Fibroblast of the aortic adventitia (primary cell): ENCODE results near the gene FXYD1. TPM values are rescaled to one million over a fixed set of nuclear protein-coding genes. Genes with fewer than 3 reads are reported as not detected.

ENCODE experiments used
- DNase-seq: peaks from one replicate; pipeline ENCODE4 v3.0.0-alpha.2; 2010; ENCODE audit warnings: low read depth
- H3K4me3 ChIP-seq: 2 replicates; pipeline ENCODE4 v1.5.1; 2011; ENCODE audit warnings: low read depth, mild to moderate bottlenecking, control low read depth, low read length, moderate library complexity
- total RNA-seq: library from RNA; depleted of rRNA; stranded (reverse); fragments of >200 nt; gene quantifications from 2 replicates; pipeline ENCODE4 v1.2.3, GENCODE V29; 2012; ENCODE audit warnings: low replicate concordance
- TF ChIP-seq, protein P1 (sequence below): IDR thresholded peaks from 2 replicates; pipeline ENCODE4 v1.5.1; 2011; ENCODE audit warnings: mild to moderate bottlenecking, low read length, control low read depth, inconsistent platforms; ENCODE audit not compliant: insufficient read depth

Gene FXYD1
- total RNA-seq, 1 donor: 6.5 TPM

DNA sequence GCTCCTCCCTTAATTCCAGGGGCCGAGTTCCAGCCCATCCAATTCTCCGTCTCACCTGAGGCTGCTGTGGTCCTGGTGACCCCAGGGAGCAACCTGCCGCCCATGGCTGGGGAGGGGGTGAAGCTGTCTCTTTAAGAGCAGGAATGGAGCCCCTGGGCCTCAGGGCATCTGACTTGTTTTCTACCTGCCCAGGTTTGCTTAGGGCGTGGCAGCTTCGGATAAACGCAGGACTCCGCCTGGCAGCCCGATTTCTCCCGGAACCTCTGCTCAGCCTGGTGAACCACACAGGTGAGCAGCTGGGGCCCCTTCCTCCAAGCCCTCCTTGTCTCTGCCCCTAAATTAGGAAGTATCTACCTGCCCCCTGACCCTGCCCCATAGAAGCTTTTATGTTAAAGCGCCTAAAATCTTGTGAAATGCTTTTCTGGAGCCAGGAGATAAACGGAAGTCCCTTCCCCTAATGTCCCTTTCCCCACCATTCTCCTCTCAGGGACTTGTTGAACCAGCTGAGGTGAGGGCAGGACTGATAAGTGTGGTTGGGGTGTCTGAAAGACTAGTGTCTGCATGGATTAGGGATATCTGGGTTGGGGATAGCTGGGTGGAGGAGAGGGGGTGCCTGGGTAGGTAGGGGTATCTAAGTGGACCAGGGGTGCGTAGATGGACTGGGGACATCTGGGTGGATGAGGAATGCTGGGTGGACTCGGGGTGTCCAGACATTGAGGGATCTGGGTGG, 22.4 kb upstream of the FXYD1 start:
- no peak overlapping the region for H3K4me3 ChIP-seq
- DNase-seq: no peak
- TF ChIP-seq, protein P1, sequence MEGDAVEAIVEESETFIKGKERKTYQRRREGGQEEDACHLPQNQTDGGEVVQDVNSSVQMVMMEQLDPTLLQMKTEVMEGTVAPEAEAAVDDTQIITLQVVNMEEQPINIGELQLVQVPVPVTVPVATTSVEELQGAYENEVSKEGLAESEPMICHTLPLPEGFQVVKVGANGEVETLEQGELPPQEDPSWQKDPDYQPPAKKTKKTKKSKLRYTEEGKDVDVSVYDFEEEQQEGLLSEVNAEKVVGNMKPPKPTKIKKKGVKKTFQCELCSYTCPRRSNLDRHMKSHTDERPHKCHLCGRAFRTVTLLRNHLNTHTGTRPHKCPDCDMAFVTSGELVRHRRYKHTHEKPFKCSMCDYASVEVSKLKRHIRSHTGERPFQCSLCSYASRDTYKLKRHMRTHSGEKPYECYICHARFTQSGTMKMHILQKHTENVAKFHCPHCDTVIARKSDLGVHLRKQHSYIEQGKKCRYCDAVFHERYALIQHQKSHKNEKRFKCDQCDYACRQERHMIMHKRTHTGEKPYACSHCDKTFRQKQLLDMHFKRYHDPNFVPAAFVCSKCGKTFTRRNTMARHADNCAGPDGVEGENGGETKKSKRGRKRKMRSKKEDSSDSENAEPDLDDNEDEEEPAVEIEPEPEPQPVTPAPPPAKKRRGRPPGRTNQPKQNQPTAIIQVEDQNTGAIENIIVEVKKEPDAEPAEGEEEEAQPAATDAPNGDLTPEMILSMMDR: no peak

DNA sequence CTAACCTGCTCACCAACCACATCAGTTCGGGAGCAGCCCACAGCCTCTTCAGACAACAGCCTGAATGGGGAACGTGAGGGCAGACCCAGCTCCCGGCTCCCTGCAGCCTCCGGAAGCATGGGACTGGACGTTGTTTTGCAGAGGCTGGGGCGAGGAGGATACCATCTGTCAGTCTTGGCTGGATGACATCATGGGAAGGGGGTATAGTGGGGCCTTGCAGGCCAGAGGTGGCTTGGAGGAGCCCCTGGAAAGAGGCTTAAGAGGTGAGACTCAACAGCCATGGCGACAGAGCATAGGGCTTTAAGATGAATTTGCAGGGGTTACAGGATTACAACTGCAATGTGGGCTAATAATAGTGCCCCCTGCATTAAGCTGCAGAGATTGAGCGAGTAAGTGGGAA, 21.5 kb upstream of the FXYD1 start:
- DNase-seq: no peak
- H3K4me3 ChIP-seq: no peak overlapping the region
- TF ChIP-seq, protein P1: no peak

DNA sequence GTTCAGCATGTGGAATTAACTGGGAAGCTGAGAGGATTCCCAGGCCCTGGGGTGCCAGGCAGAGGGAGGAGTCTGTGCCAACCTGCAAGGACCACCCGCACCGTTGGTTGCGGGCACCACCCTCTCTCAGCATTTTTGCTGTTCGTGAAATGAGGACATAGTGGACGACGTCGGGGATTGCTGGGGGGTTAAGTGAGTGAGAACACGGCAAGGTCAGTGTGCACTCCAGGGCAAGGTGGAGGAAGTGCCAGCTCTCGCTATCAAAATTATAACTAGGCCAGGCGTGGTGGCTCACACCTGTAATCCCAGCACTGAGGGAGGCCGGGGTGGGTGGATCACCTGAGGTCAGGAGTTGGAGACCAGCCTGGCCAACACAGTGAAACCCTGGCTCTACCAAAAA, 20.8 kb upstream of the FXYD1 start:
- no peak for DNase-seq
- no peak overlapping the region for H3K4me3 ChIP-seq
- TF ChIP-seq, protein P1: no peak

DNA sequence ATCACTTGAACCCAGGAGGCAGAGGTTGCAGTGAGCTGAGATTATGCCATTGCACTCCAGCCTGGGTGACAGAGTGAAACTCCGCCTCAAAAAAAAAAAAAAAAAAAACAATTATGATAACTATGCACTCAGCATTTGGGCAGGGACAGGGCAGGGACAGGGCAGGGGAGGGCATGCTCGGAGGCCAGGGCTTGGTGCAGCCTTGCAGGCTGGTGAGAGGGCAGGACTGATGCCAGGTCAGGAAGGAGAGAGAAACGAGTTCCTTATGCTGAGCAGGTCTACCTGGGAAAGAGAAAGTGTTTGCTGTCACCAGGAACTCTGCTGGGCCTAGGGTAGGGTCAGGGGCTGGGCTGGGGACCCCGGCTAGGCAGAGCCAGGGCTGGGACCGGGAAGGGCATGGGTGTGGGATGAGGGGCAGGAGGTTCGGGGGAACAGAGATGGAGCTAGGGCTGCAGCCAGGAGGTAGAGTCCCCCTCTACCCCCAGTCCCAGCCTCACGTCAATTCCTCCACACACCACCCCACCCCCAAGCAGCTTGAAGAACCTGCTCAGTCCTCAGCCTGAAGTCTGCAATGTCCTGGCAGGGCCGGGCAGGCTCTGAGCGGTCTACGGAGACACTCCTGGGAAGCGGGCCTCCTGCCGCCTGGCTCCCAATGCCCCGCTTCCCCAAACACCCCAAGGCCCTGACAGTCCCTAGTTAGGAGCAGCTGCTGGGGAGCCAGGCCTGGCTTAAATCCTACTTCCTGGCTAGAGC, 20.2 kb upstream of the FXYD1 start:
- TF ChIP-seq, protein P1: no peak
- no peak for DNase-seq

DNA sequence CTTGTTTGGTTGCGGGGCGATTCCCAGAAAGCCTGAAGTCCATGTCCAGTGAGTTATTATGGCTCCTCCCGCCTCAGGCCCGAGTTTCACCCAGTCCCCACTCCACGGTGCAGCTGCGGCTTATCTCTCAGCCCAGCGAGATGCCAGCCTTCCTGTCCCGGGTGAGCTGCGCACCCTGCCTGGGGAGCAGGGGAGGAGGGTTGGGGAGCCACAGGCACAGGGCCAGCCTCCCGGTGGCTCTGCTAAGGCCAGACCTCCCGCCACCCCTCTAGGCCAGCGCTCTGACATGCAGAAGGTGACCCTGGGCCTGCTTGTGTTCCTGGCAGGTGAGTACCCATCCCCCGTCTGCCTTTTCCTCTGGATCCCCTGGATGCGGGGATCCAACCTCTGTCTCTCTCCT, 19.5 kb upstream of the FXYD1 start:
- TF ChIP-seq, protein P1: no peak
- no peak for DNase-seq
- no peak overlapping the region for H3K4me3 ChIP-seq

More for the DNA sequence above, 20.2 kb upstream of the FXYD1 start:
- H3K4me3 ChIP-seq: no peak overlapping the region

DNA sequence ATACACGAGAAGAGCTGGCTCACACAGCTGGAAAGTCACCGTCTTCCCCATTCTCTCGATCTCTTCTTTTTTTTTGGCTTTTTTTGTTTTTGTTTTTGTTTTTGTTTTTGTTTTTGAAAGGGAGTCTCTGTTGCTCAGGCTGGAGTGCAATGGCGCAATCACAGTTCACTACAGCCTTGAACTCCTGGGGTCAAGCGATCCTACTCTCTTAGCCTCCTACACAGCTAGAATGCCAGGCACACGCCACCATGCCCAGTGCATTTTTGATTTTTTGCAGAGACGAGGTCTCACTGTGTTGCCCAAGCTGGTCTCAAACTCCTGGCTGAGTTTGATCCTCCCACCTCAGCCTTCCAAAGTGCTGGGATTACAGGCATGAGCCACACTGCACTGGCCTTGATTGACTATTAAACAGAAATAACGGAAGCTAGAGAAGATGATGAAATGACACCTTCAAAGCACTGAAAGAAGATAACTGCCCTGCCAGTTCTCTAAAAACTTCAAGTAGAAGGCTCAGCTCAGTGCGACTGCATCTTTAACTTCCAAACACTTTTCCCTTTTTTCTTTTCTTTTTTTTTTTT, 19.0 kb upstream of the FXYD1 start:
- no peak overlapping the region for H3K4me3 ChIP-seq
- DNase-seq: no peak
- TF ChIP-seq, protein P1: no peak
